BJ (cell line): Measurements from ENCODE around the gene TM2D3. TPM values are rescaled to one million over a fixed set of nuclear protein-coding genes. Genes with fewer than 3 reads are reported as not detected.

Experiments
- CTCF ChIA-PET: fragments of 350-600 bp; formaldehyde crosslinking; extraction: SDS; loops from one replicate; lab custom pipeline; 2021; ENCODE audit warnings: antibody characterized with exemption, inconsistent platforms; lab: Yijun Ruan, JAX
- POLR2A ChIA-PET: fragments of 300-600 bp; sonication (Branson Sonifier 250); formaldehyde crosslinking; extraction: SDS; loops from one replicate; lab custom pipeline; 2021; ENCODE audit warnings: antibody characterized with exemption; lab: Charles Lee
- DNase-seq: peaks from one replicate; pipeline ENCODE4 v3.0.0-alpha.2; 2011; ENCODE audit warnings: low read depth
- H3K27me3 ChIP-seq: 2 replicates; pipeline ENCODE4 v1.6.0; 2011; ENCODE audit warnings: low read length; ENCODE audit not compliant: control insufficient read depth, insufficient read depth
- H3K36me3 ChIP-seq: 2 replicates; pipeline ENCODE4 v1.5.1; 2011; ENCODE audit warnings: low read length; ENCODE audit not compliant: control insufficient read depth, insufficient read depth
- H3K4me3 ChIP-seq: 2 replicates; pipeline ENCODE4 v1.5.1; 2011; ENCODE audit warnings: low read depth, mild to moderate bottlenecking, control low read depth, low read length
- CTCF ChIP-seq: IDR thresholded peaks from 2 replicates; pipeline ENCODE4 v1.5.1; 2011; ENCODE audit warnings: low read depth, mild to moderate bottlenecking, control low read depth, inconsistent platforms, low read length, moderate library complexity; ENCODE audit not compliant: insufficient read depth
- polyA plus RNA-seq: library from polyadenylated mRNA; depleted of rRNA; stranded (reverse); fragments of >200 nt; gene quantifications from 2 replicates; pipeline ENCODE4 v1.2.3, GENCODE V29; 2011

The TM2D3 gene
- polyA plus RNA-seq, 1 experiment, result 34.7 TPM

- no peaks in the 10 kb centered on the region for H3K27me3 ChIP-seq
- no peak for TF ChIP-seq CTCF
- no peak for DNase-seq
- H3K4me3 ChIP-seq, result no peak overlapping the region
- CTCF ChIA-PET, result interaction anchor here (0.7 to 4.9 kb wide), 21 partner anchors 7 to 369 kb away, joined by 3 to 65 read pairs (median 5); partner anchors contain the start of genes SNRPA1 and TM2D3
- H3K36me3 ChIP-seq, result peaks cover 19% of the 10 kb centered on the region
- POLR2A ChIA-PET, result no interaction called here
Measured at GRCh38 chr15:101642361-101642760, 9.8 kb downstream of the TM2D3 start.

- no peak for TF ChIP-seq CTCF
- POLR2A ChIA-PET, result no interaction called here
Measured at GRCh38 chr15:101641894-101642293, 10.3 kb downstream of the TM2D3 start.

GRCh38 chr15:101641129-101641764, 10.9 kb downstream of the TM2D3 start:
- peak; percentile 88 for TF ChIP-seq CTCF
- H3K27me3 ChIP-seq, result no peaks in the 10 kb centered on the region
- ChIA-PET POLR2A (no interaction called here), CTCF (interaction anchor here (0.6 to 4.9 kb wide), 23 partner anchors 8 to 355 kb away, joined by 3 to 65 read pairs (median 5); partner anchors contain the start of genes SNRPA1 and TM2D3)
- peaks cover 19% of the 10 kb centered on the region for H3K36me3 ChIP-seq
- H3K4me3 ChIP-seq, result no peak overlapping the region
- DNase-seq, result no peak

More at GRCh38 chr15:101641894-101642293, 10.3 kb downstream of the TM2D3 start:
- H3K4me3 ChIP-seq, result no peak overlapping the region
- DNase-seq, result no peak
- CTCF ChIA-PET, result interaction anchor here (0.6 to 4.9 kb wide), 24 partner anchors 8 to 356 kb away, joined by 3 to 65 read pairs (median 4); partner anchors contain the start of genes SNRPA1 and TM2D3
- no peaks in the 10 kb centered on the region for H3K27me3 ChIP-seq
- H3K36me3 ChIP-seq, result peaks cover 19% of the 10 kb centered on the region

- CTCF ChIA-PET, result interaction anchor here (0.6 to 4.9 kb wide), 6 partner anchors 10 to 351 kb away, joined by 5 to 36 read pairs (median 19); partner anchors contain the start of gene SNRPA1
- POLR2A ChIA-PET, result interaction anchor here (0.7 to 0.8 kb wide), 2 partner anchors 9 to 29 kb away, joined by 4 to 5 read pairs; no protein-coding TSS in a partner anchor
Measured at GRCh38 chr15:101639667-101640066, 12.5 kb downstream of the TM2D3 start.

More at GRCh38 chr15:101639667-101640066, 12.5 kb downstream of the TM2D3 start:
- DNase-seq, result no peak
- TF ChIP-seq CTCF, result no peak
- H3K27me3 ChIP-seq, result no peaks in the 10 kb centered on the region
- H3K36me3 ChIP-seq, result peaks cover 13% of the 10 kb centered on the region
- no peak overlapping the region for H3K4me3 ChIP-seq
